GM23338 (cell line): ENCODE measurements around the gene ASXL2. TPM values are rescaled to one million over a fixed set of nuclear protein-coding genes. Genes with fewer than 3 reads are reported as not detected.

Source experiments
- ATAC-seq: fragments of 200-7000 bp; cut with Tn5 transposase; 3 replicates; pipeline ENCODE4 v1.9.1; 2020
- DNase-seq: peaks from one replicate; pipeline ENCODE4 v3.0.0-alpha.2; 2015; ENCODE audit warnings: low spot score
- H2AFZ ChIP-seq: fragments of 200-600 bp; sonication (generic); 2 replicates; pipeline ENCODE4 v1.8.0; 2016; ENCODE audit warnings: antibody characterized with exemption, mild to moderate bottlenecking, moderate library complexity
- H3F3A ChIP-seq: fragments of 200-600 bp; sonication (generic); replicated peaks from 2 replicates; pipeline ENCODE4 v1.8.0; 2017; ENCODE audit warnings: antibody characterized with exemption, mixed run types, low read depth
- H3K27ac ChIP-seq: fragments of 200-600 bp; sonication (generic); 2 replicates; pipeline ENCODE4 v1.6.1; 2016; ENCODE audit warnings: low read depth
- H3K27me3 ChIP-seq: fragments of 200-600 bp; sonication (generic); 2 replicates; pipeline ENCODE4 v1.8.0; 2016; ENCODE audit warnings: mild to moderate bottlenecking, mixed run types, moderate library complexity; ENCODE audit not compliant: insufficient read depth
- H3K36me3 ChIP-seq: fragments of 200-600 bp; sonication (generic); 2 replicates; pipeline ENCODE4 v1.8.0; 2016; ENCODE audit warnings: mild to moderate bottlenecking; ENCODE audit not compliant: insufficient read depth
- H3K4me1 ChIP-seq: fragments of 200-600 bp; sonication (generic); 2 replicates; pipeline ENCODE4 v1.8.0; 2016; ENCODE audit warnings: mild to moderate bottlenecking, moderate library complexity; ENCODE audit not compliant: insufficient read depth
- H3K4me2 ChIP-seq: fragments of 200-600 bp; sonication (generic); 2 replicates; pipeline ENCODE4 v1.7.1; 2017; ENCODE audit warnings: mixed run types
- H3K4me3 ChIP-seq: fragments of 200-600 bp; sonication (generic); 2 replicates; pipeline ENCODE4 v1.6.1; 2016; ENCODE audit warnings: mixed run types
- H3K79me2 ChIP-seq: fragments of 200-600 bp; sonication (generic); replicated peaks from 2 replicates; pipeline ENCODE4 v1.8.0; 2017; ENCODE audit warnings: mild to moderate bottlenecking; ENCODE audit not compliant: insufficient read depth
- H3K9me2 ChIP-seq: fragments of 200-600 bp; sonication (generic); 2 replicates; pipeline ENCODE4 v1.8.0; 2017; ENCODE audit not compliant: insufficient read depth
- H4K20me1 ChIP-seq: fragments of 200-600 bp; sonication (generic); replicated peaks from 2 replicates; pipeline ENCODE4 v1.8.0; 2017; ENCODE audit warnings: mild to moderate bottlenecking; ENCODE audit not compliant: insufficient read depth
- H3K27ac Mint-ChIP-seq: 2 replicates; pipeline ENCODE4 v1.8.0; 2020; ENCODE audit warnings: inconsistent platforms, mild to moderate bottlenecking, moderate library complexity, mixed read lengths
- H3K27me3 Mint-ChIP-seq: 3 replicates; pipeline ENCODE4 v1.8.0; 2022; ENCODE audit warnings: low read depth, mild to moderate bottlenecking, moderate library complexity, mixed read lengths, inconsistent platforms; ENCODE audit not compliant: insufficient read depth, poor library complexity
- H3K36me3 Mint-ChIP-seq: 3 replicates; pipeline ENCODE4 v1.8.0; 2021; ENCODE audit warnings: low read depth, mild to moderate bottlenecking, inconsistent platforms, moderate library complexity, mixed read lengths
- H3K4me1 Mint-ChIP-seq: 3 replicates; pipeline ENCODE4 v1.8.0; 2020; ENCODE audit warnings: mild to moderate bottlenecking, inconsistent platforms, mixed read lengths
- H3K4me3 Mint-ChIP-seq: 3 replicates; pipeline ENCODE4 v1.8.0; 2021; ENCODE audit warnings: moderate library complexity, mild to moderate bottlenecking, inconsistent platforms, mixed read lengths
- H3K9me3 Mint-ChIP-seq: 3 replicates; pipeline ENCODE4 v1.8.0; 2020; ENCODE audit warnings: moderate library complexity, mild to moderate bottlenecking, inconsistent platforms, mixed read lengths
- ETS1 ChIP-seq: IDR thresholded peaks from 2 replicates; pipeline ENCODE4 v1.6.1; 2016; ENCODE audit warnings: antibody characterized with exemption
- EZH2 ChIP-seq: fragments of 200-600 bp; sonication (generic); IDR thresholded peaks from one replicate; pipeline ENCODE4 v1.8.0; 2017; ENCODE audit warnings: antibody characterized with exemption, mild to moderate bottlenecking, low read depth; ENCODE audit not compliant: unreplicated experiment
- EZH2phosphoT487 ChIP-seq: fragments of 200-600 bp; sonication (generic); IDR thresholded peaks from one replicate; pipeline ENCODE4 v1.8.1; 2018; ENCODE audit warnings: antibody characterized with exemption; ENCODE audit not compliant: unreplicated experiment
- NANOG ChIP-seq: IDR thresholded peaks from 2 replicates; pipeline ENCODE4 v1.6.1; 2016; ENCODE audit warnings: antibody characterized with exemption, borderline replicate concordance
- POLR2AphosphoS5 ChIP-seq: IDR thresholded peaks from 2 replicates; pipeline ENCODE4 v1.6.1; 2016; ENCODE audit warnings: antibody characterized with exemption, low read depth
- ZNF331 ChIP-seq: fragments of 250-450 bp; sonication (Bioruptor Pico); IDR thresholded peaks from 2 replicates; pipeline ENCODE4 v1.5.0; 2020; ENCODE audit warnings: low read depth, mild to moderate bottlenecking, moderate library complexity
- ZNF462 ChIP-seq: fragments of 250-450 bp; sonication (Bioruptor Pico); IDR thresholded peaks from 2 replicates; pipeline ENCODE4 v1.5.0; 2020; ENCODE audit warnings: mild to moderate bottlenecking, moderate library complexity
- polyA plus RNA-seq: library from polyadenylated mRNA; unstranded; fragments of >200 nt; fragmentation: Nextera tagmentation; extraction: Ambion mirVana; gene quantifications from 2 replicates; pipeline ENCODE4 v1.2.1, GENCODE V29; 2016
- total RNA-seq: library from RNA; depleted of rRNA; stranded (reverse); fragments of >200 nt; shearing (Covaris generic); gene quantifications from 2 replicates; pipeline ENCODE4 v1.2.3, GENCODE V29; 2014

Gene ASXL2
- total and polyA plus RNA-seq, 2 experiments from 2014 or later = 7.0 to 21.8 TPM

- TF ChIP-seq ZNF462 (CRISPR knock-in tag) (no peak), ZNF331 (CRISPR knock-in tag) (no peak), NANOG (no peak), POLR2AphosphoS5 (no peak), EZH2 (no peak)
Measured at GRCh38 chr2:25690058-25690457, 188.2 kb downstream of the ASXL2 start (continued).

- TF ChIP-seq ETS1 = no peak
- no peak for TF ChIP-seq EZH2phosphoT487
- Histone ChIP-seq H3K27me3 (no peaks in the 10 kb centered on the region), H2AFZ (no peak overlapping the region), H3K79me2 (no peaks in the 10 kb centered on the region), H3F3A (no peaks in the 10 kb centered on the region), H3K4me1 (no peaks in the 10 kb centered on the region), H3K4me2 (no peak overlapping the region), H3K36me3 (no peaks in the 10 kb centered on the region), H4K20me1 (no peaks in the 10 kb centered on the region), H3K9me2 (no peaks in the 10 kb centered on the region), H3K4me3 (no peak overlapping the region), H3K27ac (no peak overlapping the region)
- DNase-seq (no peak), ATAC-seq (no peak)
- no peaks in the 10 kb centered on the region for H3K9me3 Mint-ChIP-seq
- H3K4me3 Mint-ChIP-seq = no peak overlapping the region
- no peaks in the 10 kb centered on the region for H3K36me3 Mint-ChIP-seq
- no peaks in the 10 kb centered on the region for H3K27me3 Mint-ChIP-seq
- H3K4me1 Mint-ChIP-seq = no peaks in the 10 kb centered on the region; the same call in 2 of the 3 replicates
- no peak overlapping the region for H3K27ac Mint-ChIP-seq
Measured at GRCh38 chr2:25688236-25688635, 190.1 kb downstream of the ASXL2 start.
